Neuronal stem cell (in vitro differentiated cells): ENCODE measurements around the gene LPP.

Experiments
- DNase-seq: peaks from one replicate; pipeline ENCODE4 v3.0.0-alpha.2; 2013; ENCODE audit warnings: low spot score
- H2AFZ ChIP-seq: one replicate; pipeline ENCODE4 v1.6.1; 2013; ENCODE audit warnings: mild to moderate bottlenecking, low read length, inconsistent platforms
- H2AK5ac ChIP-seq: 2 replicates; pipeline ENCODE4 v1.6.1; 2013; ENCODE audit warnings: low read depth, mild to moderate bottlenecking, inconsistent platforms, low read length, moderate library complexity, mixed read lengths
- H2BK120ac ChIP-seq: 2 replicates; pipeline ENCODE4 v1.6.1; 2013; ENCODE audit warnings: low read depth, mild to moderate bottlenecking, inconsistent platforms, low read length, moderate library complexity, mixed read lengths
- H2BK12ac ChIP-seq: one replicate; pipeline ENCODE4 v1.6.1; 2013; ENCODE audit warnings: low read length, inconsistent platforms
- H2BK15ac ChIP-seq: 2 replicates; pipeline ENCODE4 v1.6.1; 2013; ENCODE audit warnings: mild to moderate bottlenecking, low read length, inconsistent platforms, mixed read lengths
- H2BK5ac ChIP-seq: one replicate; pipeline ENCODE4 v1.6.1; 2013; ENCODE audit warnings: inconsistent platforms, mild to moderate bottlenecking, low read length, moderate library complexity
- H3K14ac ChIP-seq: one replicate; pipeline ENCODE4 v1.6.1; 2013; ENCODE audit warnings: low read length, inconsistent platforms
- H3K18ac ChIP-seq: 2 replicates; pipeline ENCODE4 v1.6.1; 2013; ENCODE audit warnings: low read length, inconsistent platforms
- H3K23ac ChIP-seq: 2 replicates; pipeline ENCODE4 v1.6.1; 2013; ENCODE audit warnings: low read depth, mild to moderate bottlenecking, mixed read lengths, low read length, inconsistent platforms; ENCODE audit not compliant: poor library complexity
- H3K27ac ChIP-seq: replicated peaks from 3 replicates; pipeline ENCODE4 v1.5.1; 2013; ENCODE audit warnings: low read length, inconsistent platforms
- H3K27me3 ChIP-seq, 3 experiments: 2 replicates each; pipeline ENCODE4 v1.6.1; 2013; ENCODE audit warnings: low read length in 3 of 3, mild to moderate bottlenecking in 2 of 3, inconsistent platforms in 1 of 3, low read depth in 1 of 3, mixed read lengths in 1 of 3, moderate library complexity in 1 of 3; ENCODE audit not compliant: control insufficient read depth in 3 of 3, insufficient read depth in 3 of 3
- H3K36me3 ChIP-seq, 2 donors: replicated peaks in 1 of 2; 2 replicates each; pipeline ENCODE4 v1.6.1; 2013; ENCODE audit warnings: low read length in 2 of 2; ENCODE audit not compliant: control insufficient read depth in 2 of 2, insufficient read depth in 2 of 2
- H3K4ac ChIP-seq: 2 replicates; pipeline ENCODE4 v1.6.1; 2013; ENCODE audit warnings: inconsistent platforms, mild to moderate bottlenecking, low read length, moderate library complexity
- H3K4me1 ChIP-seq, 2 donors: 1 replicate in 1 of 2; 2 replicates in 1 of 2; pipeline ENCODE4 v1.6.1; 2013; ENCODE audit warnings: low read length in 2 of 2, low read depth in 1 of 2; ENCODE audit not compliant: control insufficient read depth in 2 of 2, insufficient read depth in 1 of 2
- H3K4me2 ChIP-seq: one replicate; pipeline ENCODE4 v1.6.1; 2013; ENCODE audit warnings: mild to moderate bottlenecking, low read length, inconsistent platforms; ENCODE audit not compliant: insufficient read depth, poor library complexity, severe bottlenecking
- H3K4me3 ChIP-seq, 2 donors: 2 replicates each; pipeline ENCODE4 v1.5.1; 2013; ENCODE audit warnings: low read length in 2 of 2, mild to moderate bottlenecking in 2 of 2, inconsistent platforms in 1 of 2, moderate library complexity in 1 of 2
- H3K79me1 ChIP-seq: one replicate; pipeline ENCODE4 v1.6.1; 2013; ENCODE audit warnings: low read depth, mild to moderate bottlenecking, inconsistent platforms, low read length, moderate library complexity
- H3K9ac ChIP-seq: one replicate; pipeline ENCODE4 v1.6.1; 2013; ENCODE audit warnings: mild to moderate bottlenecking, low read depth, low read length, inconsistent platforms; ENCODE audit not compliant: poor library complexity
- H3K9me3 ChIP-seq, 2 donors: replicated peaks in 1 of 2; 2 replicates each; pipeline versions ENCODE3 to v1.6.1; 2013; ENCODE audit warnings: low read length in 2 of 2, mild to moderate bottlenecking in 2 of 2, inconsistent platforms in 1 of 2, low read depth in 1 of 2, mixed read lengths in 1 of 2, moderate library complexity in 1 of 2; ENCODE audit not compliant: control insufficient read depth in 2 of 2, insufficient read depth in 1 of 2
- H4K8ac ChIP-seq: one replicate; pipeline ENCODE4 v1.6.1; 2013; ENCODE audit warnings: low read depth, mild to moderate bottlenecking, inconsistent platforms, low read length, moderate library complexity
- H4K91ac ChIP-seq: one replicate; pipeline ENCODE4 v1.6.1; 2013; ENCODE audit warnings: low read length, low read depth, mild to moderate bottlenecking, inconsistent platforms; ENCODE audit not compliant: poor library complexity
- WGBS, 2 donors: extraction: QIAGEN DNeasy Blood & Tissue Kit; methylation state at CpG; one replicate each; pipeline ENCODE4 v1.1.7; 2013; ENCODE audit warnings: missing lambda C conversion rate in 2 of 2, mixed read lengths in 1 of 2; ENCODE audit not compliant: insufficient read length in 2 of 2, insufficient replicate concordance in 1 of 2; ENCODE audit errors: extremely low coverage in 2 of 2; 5-methylcytosine and 5-hydroxymethylcytosine counted together

Gene LPP

GRCh38 chr3:188797045-188797444 lies 643.1 kb downstream of the LPP start:
- Histone ChIP-seq H3K79me1 (no peaks in the 10 kb centered on the region), H2BK12ac (no peak overlapping the region), H2BK15ac (no peak overlapping the region), H3K4ac (no peak overlapping the region), H3K4me1 (peaks cover 0 to 2% of the 10 kb centered on the region in 2 donors), H3K9me3 (no peaks in the 10 kb centered on the region), H3K4me2 (no peak overlapping the region), H3K23ac (no peak overlapping the region), H3K14ac (no peak overlapping the region), H2AFZ (no peak overlapping the region), H3K18ac (no peak overlapping the region), H2BK5ac (no peak overlapping the region), H3K27ac (no peak overlapping the region), H4K91ac (no peak overlapping the region), H3K27me3 (no peaks in the 10 kb centered on the region), H2AK5ac (no peak overlapping the region), H3K4me3 (no peak overlapping the region), H2BK120ac (no peak overlapping the region), H3K36me3 (no peaks in the 10 kb centered on the region), H3K9ac (no peak overlapping the region), H4K8ac (no peak overlapping the region)
- no CpG with 5 or more reads among the region's 3 CpGs for WGBS, 2 donors
- no peak for DNase-seq

GRCh38 chr3:188798556-188799145 lies 644.7 kb downstream of the LPP start:
- Histone ChIP-seq H2BK120ac (no peak overlapping the region), H2AK5ac (no peak overlapping the region), H2AFZ (no peak overlapping the region), H2BK12ac (no peak overlapping the region), H3K23ac (no peak overlapping the region), H3K18ac (no peak overlapping the region), H3K27me3 (no peaks in the 10 kb centered on the region), H2BK15ac (no peak overlapping the region), H2BK5ac (no peak overlapping the region), H3K9me3 (no peaks in the 10 kb centered on the region), H4K8ac (no peak overlapping the region), H3K4me2 (no peak overlapping the region), H3K4ac (no peak overlapping the region), H3K4me1 (peaks cover 0 to 2% of the 10 kb centered on the region in 2 donors), H3K9ac (no peak overlapping the region), H3K27ac (no peak overlapping the region), H3K14ac (no peak overlapping the region), H3K36me3 (no peaks in the 10 kb centered on the region), H3K79me1 (no peaks in the 10 kb centered on the region), H3K4me3 (no peak overlapping the region), H4K91ac (no peak overlapping the region)
- no peak for DNase-seq
- no CpG with 5 or more reads among the region's 5 CpGs for WGBS, 2 donors

- H2AFZ ChIP-seq = no peak overlapping the region
- no CpG with 5 or more reads among the region's 4 CpGs for WGBS, 2 donors
- no peak for DNase-seq
Measured at GRCh38 chr3:188801393-188801792, 647.4 kb downstream of the LPP start.

GRCh38 chr3:188802645-188803044 lies 648.7 kb downstream of the LPP start:
- no peak overlapping the region for H3K4me3 ChIP-seq
- DNase-seq = no peak
- H2BK12ac ChIP-seq = no peak overlapping the region
- H3K27ac ChIP-seq = no peak overlapping the region
- no peak overlapping the region for H4K8ac ChIP-seq
- no peak overlapping the region for H3K9ac ChIP-seq
- WGBS, 2 donors = no CpG with 5 or more reads among the region's 3 CpGs
- no peak overlapping the region for H3K14ac ChIP-seq
- H4K91ac ChIP-seq = no peak overlapping the region
- H3K23ac ChIP-seq = no peak overlapping the region
- H3K4ac ChIP-seq = no peak overlapping the region
- H2BK15ac ChIP-seq = no peak overlapping the region
- H3K27me3 ChIP-seq = no peaks in the 10 kb centered on the region
- H3K4me1 ChIP-seq = no peaks in the 10 kb centered on the region
- H2AFZ ChIP-seq = no peak overlapping the region
- no peak overlapping the region for H2BK5ac ChIP-seq
- no peak overlapping the region for H3K4me2 ChIP-seq
- no peaks in the 10 kb centered on the region for H3K36me3 ChIP-seq
- H2BK120ac ChIP-seq = no peak overlapping the region
- no peaks in the 10 kb centered on the region for H3K79me1 ChIP-seq
- no peak overlapping the region for H3K18ac ChIP-seq
- no peak overlapping the region for H2AK5ac ChIP-seq
- H3K9me3 ChIP-seq = peaks cover 0 to 9% of the 10 kb centered on the region in 2 donors

More at GRCh38 chr3:188801393-188801792, 647.4 kb downstream of the LPP start:
- Histone ChIP-seq H3K9ac (no peak overlapping the region), H2BK120ac (no peak overlapping the region), H3K4ac (no peak overlapping the region), H3K79me1 (no peaks in the 10 kb centered on the region), H3K9me3 (peaks cover 0 to under 1% of the 10 kb centered on the region in 2 donors), H3K36me3 (no peaks in the 10 kb centered on the region), H4K8ac (no peak overlapping the region), H3K4me1 (peaks cover 0 to 2% of the 10 kb centered on the region in 2 donors), H3K27me3 (no peaks in the 10 kb centered on the region), H3K4me2 (no peak overlapping the region), H3K14ac (no peak overlapping the region), H2BK5ac (no peak overlapping the region), H3K4me3 (no peak overlapping the region), H3K23ac (no peak overlapping the region), H2BK15ac (no peak overlapping the region), H3K27ac (no peak overlapping the region), H2AK5ac (no peak overlapping the region), H3K18ac (no peak overlapping the region), H4K91ac (no peak overlapping the region), H2BK12ac (no peak overlapping the region)
